NCI-H2227 treated with DMSO at 0.1 percent for 48 hours (cell line): Measurements from ENCODE around the gene LRP2.
A peak's percentile ranks its signal among the peaks of the same experiment; 100 is the strongest.
"Not testable (repeated sequence)": the region's sequence is repeated elsewhere in the genome, so short reads cannot be mapped to it uniquely, and the experiment has no call there.

Source experiments
- DNase-seq: peaks from one replicate; lab custom pipeline; 2025; lab: John Stamatoyannopoulos, UW

The LRP2 gene

DNA sequence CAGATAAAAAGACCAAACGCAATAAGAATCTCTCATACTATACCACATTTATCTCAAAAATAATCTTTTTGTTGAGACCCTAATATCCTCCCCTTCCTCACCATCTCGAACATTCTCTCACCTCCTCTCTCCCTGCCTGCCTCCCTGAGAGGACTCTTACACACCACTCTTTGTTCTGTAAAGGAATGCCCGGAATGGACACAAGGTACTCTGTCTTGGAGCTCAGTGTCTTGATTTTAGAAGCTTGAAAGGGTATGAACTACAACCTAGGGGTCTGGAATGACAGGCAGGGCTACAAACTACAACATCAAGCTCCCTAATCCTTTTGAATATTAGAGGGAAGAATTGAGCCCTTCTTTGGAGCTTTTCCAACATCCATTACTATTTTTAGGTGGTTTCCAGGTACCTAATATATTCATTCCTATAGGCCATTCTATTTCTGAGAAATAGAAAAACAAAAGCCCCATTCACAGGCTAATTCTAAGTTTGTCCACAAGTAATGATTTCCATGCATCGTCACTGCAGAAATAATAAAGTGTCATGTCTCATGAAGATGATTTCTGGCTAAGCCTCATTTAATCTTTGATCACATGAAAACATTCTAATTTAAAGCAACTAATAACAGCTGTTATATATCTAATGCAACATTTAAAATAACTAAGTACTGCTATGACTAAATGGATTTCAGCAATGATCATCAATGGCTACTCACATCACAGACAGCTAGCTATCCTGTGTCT is 60.6 kb downstream of the LRP2 start:
- DNase-seq = no peak

DNA sequence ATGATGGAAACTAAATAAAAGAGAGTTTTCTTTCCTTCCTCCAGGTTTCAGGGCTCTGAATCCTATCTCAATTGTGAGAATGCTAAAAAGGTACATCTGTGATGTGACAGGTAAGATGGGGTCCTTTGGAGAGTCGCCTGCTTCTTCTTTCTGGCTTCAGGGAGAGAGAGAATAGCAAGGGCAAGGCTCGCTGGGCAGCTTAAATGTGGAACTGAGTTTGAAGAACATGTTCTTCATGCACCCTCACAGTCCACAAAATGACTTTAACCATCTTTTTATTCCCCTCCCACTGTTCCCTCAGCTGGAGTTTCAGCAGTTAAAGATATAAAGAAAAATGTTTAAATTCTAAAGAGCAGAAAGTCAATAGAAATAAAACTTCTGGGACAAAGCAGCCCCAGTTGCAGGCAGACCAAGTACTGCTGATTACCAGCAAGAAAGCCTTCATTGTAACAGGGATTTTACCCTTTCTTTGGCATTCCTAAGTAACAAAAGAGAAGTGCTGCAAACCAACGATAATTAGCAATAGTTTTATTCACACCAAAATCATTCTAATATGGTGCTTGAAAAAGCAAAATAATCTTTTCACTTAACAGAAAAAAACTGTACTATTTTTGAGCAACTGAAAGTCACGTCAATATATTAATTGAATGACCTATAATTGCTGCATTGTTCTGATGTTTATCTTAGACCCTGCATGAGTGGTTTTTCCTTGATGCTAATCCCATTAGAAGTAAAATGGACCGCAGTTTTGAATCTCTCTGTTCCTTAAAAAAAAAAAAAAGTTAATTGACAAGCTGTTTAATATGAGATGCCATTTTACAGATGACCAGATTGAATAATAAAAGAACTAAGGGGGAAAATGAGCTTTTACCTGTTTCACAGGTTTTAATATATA is 61.5 kb downstream of the LRP2 start:
- no peak for DNase-seq

DNA sequence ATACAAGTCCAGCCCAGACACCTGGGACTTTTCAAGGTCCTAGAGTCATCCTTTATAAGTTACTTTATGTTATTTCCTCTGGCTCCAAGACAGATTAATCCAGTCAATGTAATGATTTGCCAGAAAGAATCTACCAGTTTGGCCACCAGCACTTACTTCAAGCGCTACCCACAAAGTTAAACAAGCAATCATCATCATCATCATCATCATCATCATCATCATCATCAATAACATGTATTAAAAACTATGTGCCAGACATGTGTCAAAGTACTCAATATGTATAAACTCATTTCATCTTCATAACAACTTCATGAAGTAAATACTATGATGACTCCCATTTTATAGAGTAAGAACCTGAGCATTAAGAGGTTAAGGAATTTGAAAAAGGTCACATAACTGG is 64.3 kb downstream of the LRP2 start:
- DNase-seq = no peak

DNA sequence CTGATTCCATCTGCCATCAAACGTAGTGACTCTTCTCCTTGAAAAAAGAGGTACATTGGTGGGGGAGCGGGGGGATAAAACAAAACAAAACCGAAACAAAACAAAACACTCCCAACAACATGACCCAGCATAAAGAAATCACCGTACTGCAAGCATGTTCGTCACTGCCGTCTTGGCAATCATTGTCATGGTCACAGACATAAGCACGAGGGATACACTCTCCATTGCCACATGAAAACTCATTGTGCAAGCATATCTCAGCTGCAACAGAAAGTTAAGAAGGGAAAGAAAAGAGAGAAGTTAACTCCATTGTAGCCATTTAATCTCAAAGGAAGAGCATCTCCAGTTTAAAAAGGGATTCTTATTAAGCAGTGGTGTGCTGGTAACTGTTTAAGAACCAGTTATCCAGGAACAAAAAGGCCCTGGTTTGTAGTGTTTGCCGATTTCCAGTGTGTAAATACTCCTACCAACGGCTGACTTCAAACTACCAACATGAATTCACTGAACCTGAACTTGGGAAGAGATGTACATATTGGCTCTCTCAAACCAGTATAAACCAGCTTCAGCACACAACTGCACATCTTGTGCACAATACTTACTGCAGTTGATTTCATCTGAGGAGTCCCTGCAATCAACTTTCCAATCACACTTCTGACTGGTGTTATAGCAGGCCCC is 68.2 kb downstream of the LRP2 start:
- no peak for DNase-seq

DNA sequence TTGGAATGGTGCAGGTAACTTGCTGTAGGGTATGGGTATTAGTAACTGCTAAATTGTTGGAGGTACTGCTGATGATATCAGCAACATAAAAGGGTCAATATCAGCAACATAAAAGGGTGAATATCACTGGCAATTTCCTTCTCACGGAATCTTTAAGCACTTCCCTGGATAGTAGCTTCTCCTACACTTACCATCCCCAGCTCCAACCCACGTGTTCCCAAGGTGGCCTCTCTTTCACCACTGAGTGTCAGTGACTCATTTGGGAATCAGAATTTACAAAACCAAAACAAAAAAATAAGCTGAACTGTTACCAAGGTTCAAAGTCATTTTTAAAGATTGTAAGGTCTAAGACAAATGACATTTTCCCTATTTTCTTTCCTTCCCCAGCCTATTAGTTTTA is 70.8 kb downstream of the LRP2 start:
- no peak for DNase-seq

DNA sequence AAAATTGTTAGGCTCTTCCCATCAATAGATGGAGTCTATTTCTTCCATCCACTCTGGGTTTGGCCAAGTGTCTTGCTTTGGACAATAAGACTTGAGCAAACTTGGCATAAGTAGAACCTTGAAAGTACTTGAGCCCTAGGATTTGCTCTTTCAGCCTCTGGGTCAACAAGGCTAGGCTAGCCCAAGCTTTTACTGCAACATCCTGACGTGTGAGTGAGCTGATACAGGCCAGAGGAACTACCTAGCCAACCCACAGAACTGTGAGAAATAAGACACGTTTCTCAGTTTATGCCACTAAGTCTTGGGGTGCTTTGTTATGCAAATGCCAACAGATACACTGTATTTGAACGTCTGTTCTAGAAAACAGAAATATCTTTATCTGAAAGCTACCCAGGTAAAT is 71.9 kb downstream of the LRP2 start:
- no peak for DNase-seq

DNA sequence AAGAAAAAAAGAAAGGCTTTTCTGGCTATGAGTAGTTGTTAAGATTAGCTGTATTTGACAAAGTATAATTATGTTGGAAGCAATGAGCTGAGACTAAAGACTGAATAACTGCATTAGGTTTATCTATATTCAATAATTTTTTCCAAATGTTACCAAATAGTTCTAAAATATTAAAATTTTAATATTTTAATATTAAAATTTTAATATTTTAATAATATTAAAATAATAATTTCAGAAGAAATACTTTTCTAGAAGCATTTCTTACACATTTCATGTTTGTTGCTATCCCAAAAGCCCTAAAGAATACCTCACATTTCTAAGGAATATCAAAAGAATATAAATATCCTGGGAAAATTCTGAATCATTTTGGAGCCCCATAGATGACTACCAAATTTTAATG is 74.7 kb downstream of the LRP2 start:
- no peak for DNase-seq

DNA sequence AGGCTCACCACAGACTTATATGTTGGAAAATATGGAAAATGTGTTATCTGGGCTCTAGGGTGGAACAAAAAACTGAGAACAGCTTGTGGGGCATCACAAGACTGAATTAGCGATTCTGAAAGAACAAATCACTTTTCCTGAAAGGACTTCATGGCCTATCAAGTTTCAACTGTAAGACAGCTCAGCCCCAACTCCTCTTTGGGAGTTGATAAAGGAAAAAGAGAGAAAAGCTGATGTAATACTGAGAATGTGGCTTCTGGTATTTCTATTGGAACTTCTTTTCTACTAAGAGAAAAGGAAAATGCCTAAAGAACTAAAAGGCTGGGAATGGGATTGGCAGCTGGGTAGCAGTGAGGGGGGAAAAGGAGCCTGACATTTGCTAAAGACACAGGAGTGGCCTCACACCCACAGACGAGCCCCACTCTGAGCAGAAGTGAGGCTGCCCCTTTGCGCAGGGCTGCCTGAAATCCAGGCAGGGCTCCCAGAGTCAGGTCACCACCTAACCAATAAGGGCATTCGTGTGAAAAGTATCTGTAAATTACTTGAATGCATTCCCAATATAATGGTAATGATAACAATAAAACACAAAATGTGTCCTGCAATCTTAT is 75.6 kb downstream of the LRP2 start:
- no peak for DNase-seq

DNA sequence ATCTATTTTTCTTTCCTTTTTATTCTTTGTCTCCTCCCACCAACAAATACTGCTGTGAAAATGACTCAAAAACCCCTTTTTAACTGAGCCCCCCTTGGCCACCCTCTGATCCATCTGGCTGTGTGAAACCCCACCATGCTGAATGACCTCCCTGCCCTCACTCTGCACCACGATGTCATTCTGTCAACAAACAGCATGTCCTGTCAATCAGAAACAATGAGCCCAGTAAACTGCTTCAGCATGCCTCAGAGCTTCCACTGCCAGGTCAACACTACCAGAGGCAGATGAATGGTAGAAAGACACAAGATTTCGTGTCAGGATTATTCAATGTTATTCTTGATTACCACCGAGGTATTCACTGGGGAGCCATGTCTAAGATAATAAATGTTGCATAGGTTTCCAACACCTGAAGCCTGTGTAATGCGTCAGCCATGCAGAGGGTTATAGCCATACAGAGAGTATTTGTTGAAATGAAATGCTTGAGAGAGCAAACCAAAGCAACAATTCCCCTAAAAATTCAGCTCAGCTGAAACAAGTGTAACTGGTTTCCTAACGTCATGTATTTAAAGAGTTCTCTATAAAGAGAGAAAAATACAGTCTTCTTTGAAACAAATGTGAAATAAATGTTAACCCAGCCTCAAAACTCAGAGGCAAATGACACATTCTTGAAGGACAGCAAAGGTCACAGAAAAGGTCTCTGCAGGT is 76.7 kb downstream of the LRP2 start:
- DNase-seq = peak; percentile 66

DNA sequence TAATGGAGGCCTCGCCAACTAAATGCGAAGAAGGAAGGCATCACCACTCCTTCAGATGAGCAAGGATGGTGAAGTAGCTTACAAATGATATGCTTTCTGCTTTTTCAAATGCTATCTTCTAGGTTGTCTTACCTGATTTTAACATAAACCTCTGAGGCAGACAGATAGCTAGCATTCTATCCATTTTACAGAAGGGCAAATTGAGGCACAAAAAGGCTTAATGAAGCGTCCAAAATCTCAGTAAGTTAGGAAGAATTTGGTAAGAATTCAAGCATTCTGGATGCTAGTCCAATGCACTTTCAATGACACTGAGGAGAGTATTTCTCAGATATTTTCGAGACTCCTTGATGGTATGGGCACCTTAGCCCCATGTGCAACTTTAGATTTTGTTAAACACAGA is 81.8 kb downstream of the LRP2 start:
- DNase-seq = no peak

DNA sequence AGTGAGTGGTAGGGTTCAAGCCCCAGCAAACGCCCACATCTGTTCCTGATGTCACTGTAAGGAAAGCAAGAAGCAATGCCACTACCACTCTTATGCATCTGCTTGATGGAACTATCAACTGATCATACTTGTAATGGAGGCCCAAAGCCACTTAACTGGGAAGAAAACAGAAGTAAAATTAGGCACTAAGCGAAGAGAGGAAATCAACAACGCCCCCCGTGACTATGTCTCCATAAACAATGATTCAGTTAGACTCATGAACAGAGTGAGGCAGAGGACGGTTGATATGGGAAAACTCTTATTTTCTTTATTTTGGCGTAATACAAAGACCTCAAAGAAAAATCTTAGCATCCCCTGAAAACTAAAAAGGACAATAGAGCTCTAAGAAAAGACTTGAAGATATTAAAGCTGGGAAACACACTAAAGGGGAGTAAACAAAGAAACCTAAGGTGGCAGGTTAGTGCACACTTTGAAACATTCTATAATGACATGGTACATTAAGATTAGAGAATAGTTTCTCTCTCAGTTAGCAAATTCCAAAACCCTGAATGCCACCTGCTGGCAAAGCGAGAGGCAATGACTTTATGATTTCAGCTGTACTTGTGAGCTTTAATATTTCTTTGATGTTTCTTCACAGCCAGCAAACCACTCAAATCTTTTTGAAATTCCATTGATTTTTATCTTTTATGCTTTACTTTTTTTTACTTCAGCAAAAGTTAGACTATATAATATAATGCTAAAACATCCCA is 86.5 kb downstream of the LRP2 start:
- DNase-seq = no peak

DNA sequence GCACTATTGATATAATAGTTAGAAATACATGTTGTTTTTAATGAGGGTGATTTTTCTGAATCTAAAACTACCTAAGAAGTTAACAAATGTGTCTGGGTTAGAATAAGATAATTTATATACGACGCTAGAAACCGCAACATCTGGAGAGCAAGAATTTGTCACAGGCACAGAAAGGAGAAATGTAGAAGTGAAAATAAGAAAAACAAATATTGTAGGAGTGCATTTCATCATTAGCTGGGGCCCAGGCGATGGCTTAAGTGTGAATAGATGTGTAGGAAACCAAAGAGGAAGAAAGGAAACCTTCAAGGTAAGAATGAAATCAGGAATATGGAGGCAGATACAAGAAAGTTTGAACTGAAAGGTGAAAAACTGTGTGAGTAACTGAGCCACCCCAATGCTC is 90.3 kb downstream of the LRP2 start:
- no peak for DNase-seq

DNA sequence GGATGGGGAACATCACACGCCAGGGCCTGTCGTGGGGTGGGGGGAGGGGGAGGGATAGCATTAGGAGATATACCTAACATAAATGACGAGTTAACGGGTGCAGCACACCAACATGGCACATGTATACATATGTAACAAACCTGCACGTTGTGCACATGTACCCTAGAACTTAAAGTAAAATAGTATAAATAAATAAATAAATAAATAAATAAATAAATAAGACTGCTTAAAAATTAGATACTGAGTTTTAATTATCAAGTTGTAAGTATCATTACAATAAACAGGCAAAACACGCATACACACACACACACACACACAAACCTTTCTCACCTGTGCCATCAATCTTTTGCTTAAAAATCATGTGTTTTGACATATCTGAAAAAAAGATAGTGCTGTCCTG is 91.8 kb downstream of the LRP2 start:
- DNase-seq = not testable (repeated sequence)

DNA sequence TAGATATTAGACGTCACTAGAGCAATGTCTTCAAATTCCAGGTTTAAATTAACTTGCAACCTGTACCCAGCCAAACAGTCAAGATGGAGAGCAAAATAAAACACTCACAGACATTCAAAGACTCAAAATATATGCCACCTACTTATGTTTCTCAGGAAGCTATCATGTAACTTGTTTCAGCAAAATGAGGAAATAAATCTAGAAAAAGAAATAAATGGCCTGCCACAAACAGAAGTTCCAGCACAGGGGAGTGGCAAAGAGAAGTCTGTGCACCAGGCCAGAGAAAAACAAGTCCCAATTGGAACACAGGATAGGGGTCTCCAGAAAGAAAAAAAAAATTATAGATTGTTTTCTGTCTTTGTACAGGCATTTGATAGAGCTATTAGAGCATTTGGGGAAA is 96.7 kb downstream of the LRP2 start:
- DNase-seq = no peak

DNA sequence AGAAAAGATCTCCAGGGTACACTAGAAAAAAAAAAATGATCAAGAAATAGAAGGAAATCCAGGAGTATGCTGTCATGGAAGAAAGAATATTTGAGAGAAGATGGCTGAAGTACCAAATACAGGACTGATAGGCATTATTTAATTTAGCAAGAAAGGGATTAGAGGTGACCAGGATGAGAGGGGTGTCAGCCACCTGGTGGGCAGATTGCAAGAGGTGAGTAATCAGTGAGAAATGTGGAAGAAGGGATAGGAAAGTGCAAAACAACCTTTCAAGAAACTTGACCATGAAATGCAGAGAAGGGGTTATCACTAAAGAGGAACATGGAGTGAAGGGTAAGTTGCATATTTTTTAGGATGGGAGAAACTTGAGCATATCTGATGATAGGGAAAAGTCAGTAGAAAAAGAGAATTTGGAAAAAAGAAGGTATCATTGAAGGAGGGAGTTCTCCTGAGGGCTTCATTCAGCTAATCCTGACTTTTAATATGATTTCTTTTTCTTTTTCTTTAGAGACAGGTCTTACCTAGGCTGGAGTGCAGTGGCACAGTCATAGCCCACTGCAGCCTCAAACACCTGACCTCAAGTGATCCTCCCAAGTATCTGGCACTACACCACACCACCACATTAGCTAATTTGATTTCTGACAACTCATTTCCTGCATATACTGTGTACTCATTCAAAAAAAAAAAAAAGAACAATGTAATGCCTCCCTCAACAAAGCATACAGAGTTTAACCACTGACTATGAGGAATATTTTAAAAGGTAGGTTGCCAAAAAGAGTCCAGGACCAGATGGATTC is 101.3 kb downstream of the LRP2 start:
- DNase-seq = no peak

DNA sequence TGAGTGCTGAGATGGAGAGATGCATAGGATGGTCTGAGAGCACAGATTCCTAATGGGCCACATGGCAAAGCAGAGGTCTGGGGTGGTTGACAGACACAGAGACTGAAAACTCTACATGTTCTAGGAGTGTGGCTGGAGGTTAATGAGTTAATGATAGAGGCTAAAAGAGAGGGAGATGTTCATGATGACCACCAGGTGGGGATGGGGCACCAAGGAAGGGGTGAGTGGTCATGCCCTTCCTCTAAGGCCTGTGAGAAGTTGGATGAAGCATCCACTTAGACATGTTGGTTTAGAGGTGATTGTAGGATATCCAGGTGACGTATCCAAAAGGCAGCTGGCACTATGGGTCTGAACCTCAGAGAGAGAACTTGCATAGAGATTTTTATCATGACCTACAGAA is 102.1 kb downstream of the LRP2 start:
- no peak for DNase-seq

DNA sequence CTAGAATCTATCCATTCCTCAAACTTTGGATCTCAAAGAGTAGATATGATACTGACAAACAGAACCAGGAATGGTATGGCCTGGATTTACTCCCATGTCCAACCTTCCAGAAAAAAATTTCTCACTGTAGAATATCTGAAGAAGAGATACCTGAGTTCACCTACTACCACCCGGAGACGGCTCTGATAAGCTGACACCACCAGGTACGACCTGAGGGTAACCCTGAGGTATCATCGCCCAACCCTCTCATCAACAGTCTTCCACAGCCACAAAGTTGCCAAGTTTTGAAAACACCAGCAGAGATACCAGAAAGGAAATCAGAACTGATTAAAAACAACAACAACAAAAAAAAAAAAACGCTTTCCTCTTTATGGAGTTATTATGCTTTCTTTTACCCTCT is 102.9 kb downstream of the LRP2 start:
- no peak for DNase-seq

DNA sequence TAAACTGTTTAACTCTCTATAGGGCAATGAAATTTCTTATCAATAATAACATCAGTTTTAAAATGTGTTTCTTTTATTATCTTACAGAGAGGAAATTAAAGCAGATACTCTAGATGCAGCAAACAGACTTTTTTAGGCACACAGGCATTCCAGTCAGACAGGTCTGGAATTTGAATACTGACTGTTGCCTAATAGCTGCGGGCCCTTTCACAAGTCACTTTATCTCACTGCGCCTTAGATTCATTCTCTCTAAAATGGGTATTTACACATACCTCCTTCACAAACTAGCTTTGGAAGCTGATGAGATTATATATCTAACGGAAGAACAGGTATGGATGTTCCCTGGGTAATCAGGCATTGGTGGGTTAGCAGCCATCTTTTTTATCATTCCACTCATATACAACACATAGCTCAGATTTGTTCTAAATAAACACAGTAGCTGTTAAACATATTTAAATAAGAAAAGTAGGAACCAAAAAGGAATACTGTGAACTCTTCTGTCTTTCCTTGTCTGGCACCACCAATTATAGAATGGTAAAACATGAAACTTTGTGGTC is 104.2 kb downstream of the LRP2 start:
- no peak for DNase-seq

DNA sequence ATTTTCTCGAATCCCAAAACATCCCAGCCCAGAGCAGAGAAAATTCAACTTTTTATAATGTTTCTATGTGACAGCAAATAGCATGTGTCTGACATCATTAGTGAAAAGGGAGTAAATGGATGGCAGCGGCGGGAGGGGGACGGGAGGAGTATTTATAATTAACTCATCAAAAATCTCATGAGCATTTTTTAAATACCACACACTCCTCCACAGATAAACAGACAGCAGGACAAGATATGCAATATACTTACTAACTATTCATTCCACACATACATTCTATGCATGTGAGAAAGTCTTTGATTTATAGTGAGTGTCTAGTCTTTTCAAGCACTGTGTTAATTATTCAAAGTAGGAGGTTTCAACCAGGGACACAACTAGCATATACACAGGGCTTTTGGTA is 107.6 kb downstream of the LRP2 start:
- DNase-seq = no peak

DNA sequence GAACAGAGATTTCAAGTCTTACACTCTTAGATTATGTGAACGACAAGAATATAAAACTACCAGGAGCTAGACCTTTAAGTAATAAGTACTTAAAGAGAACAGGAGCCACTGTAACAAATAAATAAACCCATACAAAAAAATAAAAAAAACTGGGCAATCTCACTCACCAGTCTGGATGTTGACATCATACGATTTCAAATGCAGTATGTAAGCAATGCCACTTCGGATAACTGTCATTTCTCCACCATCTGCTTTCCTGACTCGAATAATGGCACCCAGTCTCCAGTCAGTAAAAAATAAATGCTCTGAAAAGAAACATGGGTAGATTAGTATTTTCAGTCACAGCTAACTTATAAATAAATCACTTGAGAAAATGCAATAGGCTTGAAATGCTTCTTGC is 115.1 kb downstream of the LRP2 start:
- DNase-seq = no peak
